IPS-18c (cell line): ENCODE results near the gene DHX29.

Experiments
- H3K4me3 ChIP-seq: 2 replicates; pipeline ENCODE4 v1.7.0; 2013; ENCODE audit warnings: low read depth, mild to moderate bottlenecking, low read length, moderate library complexity; ENCODE audit not compliant: insufficient read depth
- H3K9me3 ChIP-seq: one replicate; pipeline ENCODE4 v1.6.1; 2013; ENCODE audit warnings: mild to moderate bottlenecking, low read length, moderate library complexity; ENCODE audit not compliant: control insufficient read depth, insufficient read depth

The DHX29 gene

GRCh38 chr5:55226027-55226933 lies 81.2 kb downstream of the DHX29 start:
- Histone ChIP-seq H3K4me3 (peak overlapping the region; percentile 55; the same call in 1 of the 2 replicates), H3K9me3 (no peaks in the 10 kb centered on the region)

DNA sequence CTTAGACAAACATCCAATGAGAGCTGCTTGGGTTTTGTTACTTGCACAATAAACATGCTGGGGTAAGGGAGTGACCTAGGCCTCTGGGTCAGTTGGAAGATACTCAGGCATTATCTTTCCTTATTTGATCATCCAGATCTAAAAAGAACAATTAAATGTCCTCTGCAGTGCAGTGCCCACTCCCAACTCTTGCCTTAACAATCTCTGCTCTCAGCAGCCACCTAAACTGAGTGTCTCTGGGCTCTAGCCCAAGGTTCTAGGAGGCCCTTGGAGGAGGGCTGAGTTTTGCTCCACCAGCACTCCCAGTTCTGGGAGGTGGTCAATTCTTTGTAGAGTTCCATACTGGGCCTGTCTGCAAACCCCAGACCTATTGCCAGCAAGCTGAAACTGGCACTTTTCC lies 82.1 kb downstream of the DHX29 start:
- Histone ChIP-seq H3K9me3 (no peaks in the 10 kb centered on the region), H3K4me3 (no peak overlapping the region)

DNA sequence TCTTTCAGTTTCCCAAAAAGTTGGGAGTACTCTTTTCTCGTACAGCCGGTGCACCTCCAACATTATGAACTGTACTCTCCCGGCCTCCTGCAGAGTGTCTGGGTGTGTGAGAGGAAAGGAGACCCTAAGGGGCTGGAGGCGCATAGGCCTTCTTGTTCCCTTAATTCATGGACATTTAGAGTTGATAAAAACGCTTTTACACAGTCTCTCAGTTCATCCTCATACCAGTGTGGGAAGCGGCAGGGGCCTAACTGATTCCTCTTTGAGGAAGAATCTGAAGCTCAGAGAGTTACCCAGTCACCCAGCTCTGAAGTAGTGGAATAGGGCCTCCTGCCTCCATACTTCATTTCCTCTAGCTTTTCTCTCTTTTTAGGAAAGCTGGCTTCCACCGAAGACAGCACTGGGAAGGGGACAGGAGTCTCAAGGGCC lies 83.7 kb downstream of the DHX29 start:
- H3K4me3 ChIP-seq = no peak overlapping the region
- H3K9me3 ChIP-seq = no peaks in the 10 kb centered on the region

- Histone ChIP-seq H3K4me3 (no peak overlapping the region; the same call in 1 of the 2 replicates), H3K9me3 (no peaks in the 10 kb centered on the region)
Measured at GRCh38 chr5:55222985-55223811, 84.3 kb downstream of the DHX29 start.

- no peak overlapping the region; the same call in 1 of the 2 replicates for H3K4me3 ChIP-seq
- H3K9me3 ChIP-seq = no peaks in the 10 kb centered on the region
Measured at GRCh38 chr5:55222092-55222984, 85.2 kb downstream of the DHX29 start.

DNA sequence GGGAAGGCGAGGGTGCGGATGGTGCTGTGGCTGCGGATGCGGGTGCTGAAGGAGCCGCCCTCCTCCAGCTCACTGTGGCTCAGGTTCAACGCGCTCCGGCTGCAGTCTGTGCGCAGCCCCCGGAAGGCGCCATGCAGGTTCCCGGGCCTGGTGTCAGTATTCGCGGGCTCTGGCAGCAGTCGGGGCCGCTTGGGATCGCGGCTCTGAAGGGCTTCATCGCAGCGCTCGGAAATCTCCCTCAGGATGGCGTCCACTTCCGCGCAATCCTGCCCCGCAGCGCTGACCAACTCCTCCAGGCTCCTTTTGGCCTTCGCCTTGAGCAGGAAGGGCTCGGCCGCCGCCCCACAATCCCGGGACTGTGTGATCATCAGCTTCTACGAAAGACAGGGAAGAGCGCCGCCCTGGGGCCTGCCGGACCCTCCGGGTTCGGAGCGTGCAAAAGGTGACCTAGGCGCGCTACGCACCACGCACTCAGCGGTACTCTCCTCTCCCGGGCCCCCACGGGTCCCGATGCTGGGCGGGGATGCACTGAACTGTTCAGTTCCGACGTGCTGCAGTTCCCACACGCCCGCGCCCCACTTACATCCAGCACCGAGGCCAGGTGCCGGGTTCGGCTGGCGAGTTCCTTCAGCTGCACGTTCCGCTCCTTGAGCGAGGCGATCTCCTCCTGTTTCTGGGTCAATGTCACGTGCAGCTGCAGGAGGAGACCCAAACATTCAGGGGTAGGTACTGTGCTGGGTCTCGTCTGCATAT lies 86.9 kb downstream of the DHX29 start:
- H3K9me3 ChIP-seq = no peaks in the 10 kb centered on the region
- H3K4me3 ChIP-seq = peak overlapping the region; percentile 62

- H3K4me3 ChIP-seq = no peak overlapping the region; the same call in 1 of the 2 replicates
- H3K9me3 ChIP-seq = no peaks in the 10 kb centered on the region
Measured at GRCh38 chr5:55219770-55220169, 87.7 kb downstream of the DHX29 start.

- Histone ChIP-seq H3K4me3 (no peak overlapping the region), H3K9me3 (no peaks in the 10 kb centered on the region)
Measured at GRCh38 chr5:55218967-55219366, 88.5 kb downstream of the DHX29 start.

DNA sequence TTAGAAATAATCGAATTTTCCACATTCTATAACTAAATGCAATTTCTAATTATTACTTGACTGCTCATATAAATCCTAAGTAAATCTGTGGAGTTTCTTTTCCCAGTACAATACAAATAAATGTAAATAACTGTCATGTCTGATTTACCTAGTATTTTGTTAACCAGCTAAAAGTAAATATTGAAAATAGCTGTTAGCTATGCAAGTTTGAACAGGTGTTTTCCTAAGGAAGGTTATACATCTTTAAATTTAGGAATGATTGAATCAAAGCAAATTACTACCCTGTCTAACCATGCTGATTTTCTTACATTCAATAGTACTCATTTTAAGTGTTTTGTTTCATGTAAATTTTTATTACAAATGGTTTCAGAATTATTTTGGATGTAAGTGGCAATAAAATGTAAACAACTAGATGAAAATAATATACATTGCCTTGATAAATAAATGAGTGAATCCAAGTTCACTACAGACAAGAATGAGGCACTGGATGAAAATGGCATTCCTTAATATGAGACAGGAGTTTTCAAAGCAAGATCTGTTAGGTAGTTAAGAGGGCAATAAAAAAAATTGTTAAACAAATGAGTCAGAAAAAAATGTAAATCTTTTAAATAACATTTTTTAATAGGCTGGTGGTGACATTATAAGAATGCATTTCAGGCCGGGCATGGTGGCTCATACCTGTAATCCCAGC lies 96.2 kb downstream of the DHX29 start:
- H3K4me3 ChIP-seq = no peak overlapping the region
- H3K9me3 ChIP-seq = no peaks in the 10 kb centered on the region
